H1 (cell line): ENCODE data around the gene COPS7A. TPM values are rescaled to one million over a fixed set of nuclear protein-coding genes. Genes with fewer than 3 reads are reported as not detected.

ENCODE experiments used
- ASH2L ChIP-seq: fragments of 200-600, 300-600 bp; sonication (generic); IDR thresholded peaks from one replicate; pipeline ENCODE4 v1.7.1; 2017; ENCODE audit warnings: low read length
- BCL11A ChIP-seq, 2 experiments: IDR thresholded peaks; one replicate each; pipeline ENCODE4 v1.6.1; 2011; ENCODE audit warnings: low read depth in 2 of 2, low read length in 2 of 2, mild to moderate bottlenecking in 2 of 2
- CBX8 ChIP-seq: fragments of 300-800, 300-1000 bp; sonication (generic); IDR thresholded peaks from 2 replicates; pipeline ENCODE4 v1.7.1; 2016; ENCODE audit warnings: low read depth, low read length, borderline replicate concordance
- CREB1 ChIP-seq: IDR thresholded peaks from 2 replicates; pipeline ENCODE4 v1.6.1; 2012; ENCODE audit warnings: inconsistent platforms
- EGR1 ChIP-seq: IDR thresholded peaks from 2 replicates; pipeline ENCODE4 v1.6.1; 2011; ENCODE audit warnings: low read depth, low read length, borderline replicate concordance
- EP300 ChIP-seq, 2 experiments: IDR thresholded peaks; 1 replicate in 1 of 2; 2 replicates in 1 of 2; pipeline ENCODE4 v1.6.1; 2011 to 2012; ENCODE audit warnings: low read depth in 2 of 2, low read length in 2 of 2, mild to moderate bottlenecking in 2 of 2, borderline replicate concordance in 1 of 2, inconsistent platforms in 1 of 2, moderate library complexity in 1 of 2
- FOSL1 ChIP-seq: IDR thresholded peaks from 2 replicates; pipeline ENCODE4 v1.6.1; 2011; ENCODE audit warnings: mild to moderate bottlenecking, low read depth, low read length, moderate library complexity; ENCODE audit not compliant: insufficient read depth
- JUND ChIP-seq: IDR thresholded peaks from 2 replicates; pipeline ENCODE4 v1.6.1; 2011; ENCODE audit warnings: mild to moderate bottlenecking, improper control_type of control experiment, low read length
- NRF1 ChIP-seq: IDR thresholded peaks from 2 replicates; pipeline ENCODE4 v1.6.1; 2011; ENCODE audit warnings: mild to moderate bottlenecking, low read depth, low read length, improper control_type of control experiment
- RAD21 ChIP-seq, 2 experiments: IDR thresholded peaks in 1 of 2; conservative IDR thresholded peaks in 1 of 2; 2 replicates each; pipeline ENCODE4 v1.6.1; 2011; ENCODE audit warnings: low read depth in 2 of 2, low read length in 2 of 2, improper control_type of control experiment in 1 of 2, inconsistent platforms in 1 of 2, mild to moderate bottlenecking in 1 of 2, moderate library complexity in 1 of 2
- RFX5 ChIP-seq: IDR thresholded peaks from 2 replicates; pipeline ENCODE4 v1.6.1; 2011; ENCODE audit warnings: low read depth, low read length, improper control_type of control experiment, borderline replicate concordance
- RNF2 ChIP-seq: fragments of 200-900, 300-1000 bp; sonication (generic); IDR thresholded peaks from 2 replicates; pipeline ENCODE4 v1.7.1; 2016; ENCODE audit warnings: borderline replicate concordance, low read depth, mild to moderate bottlenecking, antibody characterized with exemption, low read length; ENCODE audit not compliant: poor library complexity, severe bottlenecking; ENCODE audit errors: missing control alignments
- SIRT6 ChIP-seq: IDR thresholded peaks from one replicate; pipeline ENCODE4 v1.7.1; 2012; ENCODE audit warnings: low read length, inconsistent platforms
- SIX5 ChIP-seq: IDR thresholded peaks from 2 replicates; pipeline ENCODE4 v1.6.1; 2011; ENCODE audit warnings: mild to moderate bottlenecking, low read depth, low read length
- SRF ChIP-seq: IDR thresholded peaks from 2 replicates; pipeline ENCODE4 v1.6.1; 2011; ENCODE audit warnings: mild to moderate bottlenecking, low read depth, low read length, moderate library complexity
- SUZ12 ChIP-seq: fragments of 200-600 bp; sonication (generic); IDR thresholded peaks from 2 replicates; pipeline ENCODE4 v1.6.1; 2012; ENCODE audit warnings: mild to moderate bottlenecking, inconsistent platforms, low read length, moderate library complexity, mixed read lengths
- TAF1 ChIP-seq: IDR thresholded peaks from 2 replicates; pipeline ENCODE4 v1.6.1; 2011; ENCODE audit warnings: mild to moderate bottlenecking, low read depth, low read length
- TBP ChIP-seq: IDR thresholded peaks from 2 replicates; pipeline ENCODE4 v1.6.1; 2011; ENCODE audit warnings: low read depth, low read length, improper control_type of control experiment
- TCF12 ChIP-seq: IDR thresholded peaks from 2 replicates; pipeline ENCODE4 v1.6.1; 2011; ENCODE audit warnings: low read depth, mild to moderate bottlenecking, low read length
- TEAD4 ChIP-seq: IDR thresholded peaks from 2 replicates; pipeline ENCODE4 v1.6.1; 2012; ENCODE audit warnings: low read depth, low read length, inconsistent platforms, mixed read lengths
- YY1 ChIP-seq: IDR thresholded peaks from 2 replicates; pipeline ENCODE4 v1.6.1; 2011; ENCODE audit warnings: low read depth, mild to moderate bottlenecking, low read length
- polyA plus RNA-seq, 7 experiments: library from polyadenylated mRNA; depleted of rRNA in 3 of 7; stranded (reverse) in 5 of 7; unstranded in 2 of 7; fragments of >200 nt in 5 of 7; fragments of 200-250 nt in 2 of 7; gene quantifications; 1 replicate in 5 of 7; 2 replicates in 1 of 7; 4 replicates in 1 of 7; pipeline versions ENCODE4 v1.2.1 to v1.2.3, GENCODE V29; 2011 to 2013; ENCODE audit warnings: missing spikeins in 2 of 7, mixed read lengths in 2 of 7
- total RNA-seq: library from RNA; stranded (reverse); fragmentation: NEBNext Ultra II Directional; extraction: Animal tissue kit (Norgen Biotek cat#: 25700); gene quantifications from 2 replicates; pipeline ENCODE4 v1.2.1, GENCODE V29; 2021
- TF ChIP-seq, protein P1 (sequence below): IDR thresholded peaks from 2 replicates; pipeline ENCODE4 v1.6.1; 2011; ENCODE audit warnings: low read depth, mild to moderate bottlenecking, low read length; ENCODE audit not compliant: insufficient read depth
- TF ChIP-seq, protein P2 (sequence below): IDR thresholded peaks from 2 replicates; pipeline ENCODE4 v1.6.1; 2012; ENCODE audit warnings: inconsistent platforms

COPS7A gene
- total and polyA plus RNA-seq, 2 of the 8 experiments (the other 6 are each of a cell fraction or from before 2014, with no cell fraction given), result 44.5 to 95.9 TPM

DNA sequence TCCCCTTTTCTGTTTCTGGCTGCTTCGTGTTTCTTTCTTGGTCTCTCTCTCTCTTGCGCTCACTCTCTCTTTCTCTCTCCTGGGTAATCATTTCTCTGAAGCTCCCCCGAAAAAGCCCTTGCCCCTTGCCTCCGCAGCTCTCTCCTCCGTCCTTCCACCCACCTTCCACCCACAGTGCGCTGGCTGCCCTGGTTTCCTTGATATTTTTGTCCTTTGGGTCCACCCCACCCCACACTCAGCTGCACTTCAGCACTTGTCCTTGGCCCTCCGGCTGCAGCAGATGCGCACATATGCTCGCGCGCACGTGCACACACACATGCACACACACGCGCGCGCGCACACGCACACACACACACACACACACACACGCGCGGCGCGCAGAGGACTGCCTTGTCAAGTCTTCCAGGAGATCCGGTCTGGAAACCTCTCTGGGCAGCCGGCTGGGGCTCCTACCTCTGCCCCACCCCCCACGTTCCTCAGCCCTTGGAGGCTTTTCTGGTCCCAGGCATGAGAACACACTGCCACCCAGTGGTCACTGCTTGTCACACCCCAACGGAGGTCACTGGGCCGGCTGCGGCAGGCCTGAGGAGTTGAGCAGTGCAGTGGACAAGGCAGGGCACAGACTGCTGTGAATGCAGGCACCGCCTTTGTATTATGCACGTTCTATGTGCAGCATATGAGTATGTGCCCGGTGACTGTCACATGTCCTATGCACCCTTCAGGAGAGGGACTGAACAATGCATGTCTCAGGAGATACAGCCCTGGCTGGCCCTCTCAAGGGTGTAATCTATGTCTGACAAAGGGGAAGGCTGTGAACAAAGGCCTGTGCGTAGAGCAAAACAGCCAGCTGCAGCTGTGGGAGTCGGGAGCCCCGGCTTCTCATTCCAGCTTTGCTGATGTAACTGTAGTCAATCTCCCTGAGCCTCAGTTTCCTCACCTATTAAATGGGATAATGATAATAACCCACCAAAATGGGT lies 55.0 kb downstream of the COPS7A start (continued):
- no peak for TF ChIP-seq FOSL1
- TF ChIP-seq, protein P1, sequence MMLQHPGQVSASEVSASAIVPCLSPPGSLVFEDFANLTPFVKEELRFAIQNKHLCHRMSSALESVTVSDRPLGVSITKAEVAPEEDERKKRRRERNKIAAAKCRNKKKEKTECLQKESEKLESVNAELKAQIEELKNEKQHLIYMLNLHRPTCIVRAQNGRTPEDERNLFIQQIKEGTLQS, result no peak
- TF ChIP-seq TEAD4, result no peak
- TF ChIP-seq, protein P2, sequence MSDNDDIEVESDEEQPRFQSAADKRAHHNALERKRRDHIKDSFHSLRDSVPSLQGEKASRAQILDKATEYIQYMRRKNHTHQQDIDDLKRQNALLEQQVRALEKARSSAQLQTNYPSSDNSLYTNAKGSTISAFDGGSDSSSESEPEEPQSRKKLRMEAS, result peak; percentile 88
- no peak for TF ChIP-seq RFX5
- TF ChIP-seq YY1, result no peak
- TF ChIP-seq EGR1, result 0 out of 2 replicates have a peak, but pooled peaks have one; percentile 19
- no peak for TF ChIP-seq RNF2
- TF ChIP-seq NRF1, result 0 out of 2 replicates have a peak, but pooled peaks have one; percentile 8
- no peak for TF ChIP-seq SIRT6
- TF ChIP-seq TCF12, result no peak
- TF ChIP-seq BCL11A (IDR thresholded peaks at IDR 0.05; ENCODE audit: low read depth in 2 of 2, low read length in 2 of 2), result no peak
- 0 out of 2 replicates have a peak, but pooled peaks have one; percentile 47 for TF ChIP-seq TAF1
- TF ChIP-seq SIX5, result no peak
- TF ChIP-seq JUND, result no peak
- TF ChIP-seq EP300 (IDR thresholded peaks at IDR 0.05; ENCODE audit: borderline replicate concordance in 1 of 2, low read depth in 2 of 2, low read length in 2 of 2), result peak in 1 of 2 experiments; percentile 17; a peak in 1 of 3 replicates
- 0 out of 2 replicates have a peak, but pooled peaks have one; percentile 23 for TF ChIP-seq SRF
- TF ChIP-seq CBX8, result no peak
- peak; percentile 88 for TF ChIP-seq ASH2L
- 0 out of 2 replicates have a peak, but pooled peaks have one; percentile 19 for TF ChIP-seq TBP
- peak; percentile 78 for TF ChIP-seq CREB1
- TF ChIP-seq SUZ12, result no peak
- peak; percentile 96 to 99 for TF ChIP-seq RAD21 (IDR thresholded peaks at IDR 0.05 in 1 of 2, conservative IDR thresholded peaks at IDR 0.05 in 1 of 2; ENCODE audit: low read depth in 2 of 2, low read length in 2 of 2)
